Heart right ventricle (tissue), 16 donors: ENCODE data around the gene METTL26. TPM values are rescaled to one million over a fixed set of nuclear protein-coding genes. Genes with fewer than 3 reads are reported as not detected.

ENCODE experiments used
- ATAC-seq, 8 donors: fragments of 200-7000 bp; cut with Tn5 transposase; one replicate each; pipeline ENCODE4 v1.9.1; 2020; ENCODE audit warnings: mild to moderate bottlenecking in 8 of 8, moderate library complexity in 8 of 8, moderate number of reproducible peaks in 1 of 8
- DNase-seq, 2 donors: peaks; one replicate each; pipeline ENCODE4 v3.0.0-alpha.2; 2020
- H3K27ac ChIP-seq, 10 donors: fragments of 200-600 bp; sonication (generic) in 2 of 10; one replicate each; pipeline versions ENCODE4 v1.5.0 to v1.8.0; 2020 to 2022; ENCODE audit warnings: mild to moderate bottlenecking in 3 of 10
- H3K27me3 ChIP-seq, 7 donors: fragments of 200-600 bp; one replicate each; pipeline ENCODE4 v1.8.0; 2021 to 2022; ENCODE audit warnings: mild to moderate bottlenecking in 2 of 7
- H3K36me3 ChIP-seq, 9 donors: fragments of 200-600 bp; sonication (generic) in 1 of 9; one replicate each; pipeline versions ENCODE4 v1.5.0 to v1.8.0; 2020 to 2022; ENCODE audit warnings: mild to moderate bottlenecking in 2 of 9
- H3K4me1 ChIP-seq, 9 donors: fragments of 200-600 bp; sonication (generic) in 1 of 9; one replicate each; pipeline versions ENCODE4 v1.5.0 to v1.8.0; 2020 to 2022; ENCODE audit warnings: mild to moderate bottlenecking in 4 of 9
- H3K4me3 ChIP-seq, 10 donors: fragments of 200-600 bp; sonication (generic) in 2 of 10; one replicate each; pipeline versions ENCODE4 v1.5.0 to v1.8.0; 2020 to 2022; ENCODE audit warnings: mild to moderate bottlenecking in 7 of 10, moderate library complexity in 2 of 10
- H3K9me3 ChIP-seq, 11 donors: fragments of 200-600 bp in 10 of 11; sonication (generic) in 2 of 11; one replicate each; pipeline versions ENCODE4 v1.5.0 to v1.8.0; 2013 to 2022; ENCODE audit warnings: mild to moderate bottlenecking in 2 of 11, control low read depth in 1 of 11, moderate library complexity in 1 of 11
- WGBS, 2 donors: extraction: QIAGEN DNeasy Blood & Tissue Kit; methylation state at CpG; one replicate each; pipeline ENCODE4 v1.1.7; 2013; ENCODE audit warnings: inconsistent platforms in 1 of 2; 5-methylcytosine and 5-hydroxymethylcytosine counted together
- intact Hi-C, 10 donors: fragments of 100-400 bp; cut with DNase I; formaldehyde crosslinking; loops; one replicate each; pipeline versions ENCODE4 v1.11.1 to v1.14.2; 2022
- polyA plus RNA-seq, 2 donors: library from polyadenylated mRNA; stranded (reverse); fragments of 200-250 nt; gene quantifications; one replicate each; pipeline ENCODE4 v1.2.3, GENCODE V29; 2013
- total RNA-seq, 10 donors: library from RNA; stranded (reverse); fragmentation: NEBNext Ultra II Directional in 3 of 10; extraction: Animal tissue kit (Norgen Biotek cat#: 25700) in 3 of 10; gene quantifications; one replicate each; pipeline versions ENCODE4 v1.2.1 to v1.2.4, GENCODE V29; 2021 to 2023
- TF ChIP-seq, protein P1 (sequence below), 9 donors: fragments of 200-600 bp; sonication (generic) in 2 of 9; IDR thresholded peaks; one replicate each; pipeline versions ENCODE4 v1.5.0 to v1.8.0; 2021 to 2022; ENCODE audit warnings: antibody characterized with exemption in 9 of 9, mild to moderate bottlenecking in 5 of 9, moderate library complexity in 1 of 9
- donor health status: Arrhythmogenic right ventricular cardiomyopathy.
- donor health status: ischemic (EF 13 %, LVEDD 7.1; RV severe dilation, severe dysfunction).
- donor health status: healthy with polysubstance abuse.
- donor health status: DM: no; HTN: yes; CAD: no.
- donor health status: DM: no; HTN: no; CAD: no.
- donor health status: ischemic (EF 25% LVEDD 6.9; RV normal size, moderate dysfunction).
- donor health status: ischemic (EF 25% LVEDD 5.7; RV mildly dilated, moderate dysfunction).
- donor health status: healthy.
- donor health status: DM: yes; HTN: yes; CAD: no.
- donor health status: Ischemic cardiomyopathy.
- donor health status: ischemic (EF 35%, LVEDD 5.7; RV mildly dilated, moderate dysfunction).
- donor health status: nonischemic (EF 11% LVEDD 7.7; RV severe dilation, severe dysfunction).
- donor health status: DM: yes; HTN: yes; CAD: no.
- donor health status: PGD.
- donor health status: ischemic (EF 29% LVEDD 5.4; RV normal size, mild dysfunction).
- donor health status: nonischemic (EF 23%, LVEDD 6.1; RV moderate dilation, normal function).

METTL26 gene
- total and polyA plus RNA-seq, 12 donors: 34.5 to 237 (median 44.8) TPM

DNA sequence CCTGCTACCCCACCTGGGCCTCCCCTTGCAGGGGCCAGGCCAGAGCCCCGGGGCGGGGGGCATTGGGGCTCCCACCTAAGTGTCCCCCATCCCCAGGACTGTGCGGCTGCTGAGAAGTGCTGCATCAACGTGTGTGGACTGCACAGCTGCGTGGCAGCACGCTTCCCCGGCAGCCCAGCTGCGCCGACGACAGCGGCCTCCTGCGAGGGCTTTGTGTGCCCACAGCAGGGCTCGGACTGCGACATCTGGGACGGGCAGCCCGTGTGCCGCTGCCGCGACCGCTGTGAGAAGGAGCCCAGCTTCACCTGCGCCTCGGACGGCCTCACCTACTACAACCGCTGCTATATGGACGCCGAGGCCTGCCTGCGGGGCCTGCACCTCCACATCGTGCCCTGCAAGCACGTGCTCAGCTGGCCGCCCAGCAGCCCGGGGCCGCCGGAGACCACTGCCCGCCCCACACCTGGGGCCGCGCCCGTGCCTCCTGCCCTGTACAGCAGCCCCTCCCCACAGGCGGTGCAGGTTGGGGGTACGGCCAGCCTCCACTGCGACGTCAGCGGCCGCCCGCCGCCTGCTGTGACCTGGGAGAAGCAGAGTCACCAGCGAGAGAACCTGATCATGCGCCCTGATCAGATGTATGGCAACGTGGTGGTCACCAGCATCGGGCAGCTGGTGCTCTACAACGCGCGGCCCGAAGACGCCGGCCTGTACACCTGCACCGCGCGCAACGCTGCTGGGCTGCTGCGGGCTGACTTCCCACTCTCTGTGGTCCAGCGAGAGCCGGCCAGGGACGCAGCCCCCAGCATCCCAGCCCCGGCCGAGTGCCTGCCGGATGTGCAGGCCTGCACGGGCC lies 3.4 kb downstream of the METTL26 start:
- Histone ChIP-seq H3K36me3 (peaks cover 0 to 35% (median 6%) of the 10 kb centered on the region in 9 donors), H3K4me1 (peaks cover 24 to 46% (median 41%) of the 10 kb centered on the region in 9 donors), H3K9me3 (no peaks in the 10 kb centered on the region), H3K27me3 (no peaks in the 10 kb centered on the region), H3K4me3 (no peak overlapping the region), H3K27ac (no peak overlapping the region)
- TF ChIP-seq, protein P1, sequence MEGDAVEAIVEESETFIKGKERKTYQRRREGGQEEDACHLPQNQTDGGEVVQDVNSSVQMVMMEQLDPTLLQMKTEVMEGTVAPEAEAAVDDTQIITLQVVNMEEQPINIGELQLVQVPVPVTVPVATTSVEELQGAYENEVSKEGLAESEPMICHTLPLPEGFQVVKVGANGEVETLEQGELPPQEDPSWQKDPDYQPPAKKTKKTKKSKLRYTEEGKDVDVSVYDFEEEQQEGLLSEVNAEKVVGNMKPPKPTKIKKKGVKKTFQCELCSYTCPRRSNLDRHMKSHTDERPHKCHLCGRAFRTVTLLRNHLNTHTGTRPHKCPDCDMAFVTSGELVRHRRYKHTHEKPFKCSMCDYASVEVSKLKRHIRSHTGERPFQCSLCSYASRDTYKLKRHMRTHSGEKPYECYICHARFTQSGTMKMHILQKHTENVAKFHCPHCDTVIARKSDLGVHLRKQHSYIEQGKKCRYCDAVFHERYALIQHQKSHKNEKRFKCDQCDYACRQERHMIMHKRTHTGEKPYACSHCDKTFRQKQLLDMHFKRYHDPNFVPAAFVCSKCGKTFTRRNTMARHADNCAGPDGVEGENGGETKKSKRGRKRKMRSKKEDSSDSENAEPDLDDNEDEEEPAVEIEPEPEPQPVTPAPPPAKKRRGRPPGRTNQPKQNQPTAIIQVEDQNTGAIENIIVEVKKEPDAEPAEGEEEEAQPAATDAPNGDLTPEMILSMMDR (IDR thresholded peaks at IDR 0.05): no peak
- ATAC-seq: no peak
- DNase-seq: no peak
- 94 to 96% methylated on average over 67 of the region's 67 CpGs for WGBS, 2 donors
- intact Hi-C loops: loop anchor here in 1 of 10 donors (5.0 kb wide), 1 partner anchor 40 kb away; the partner anchor contains the start of gene RAB40C

DNA sequence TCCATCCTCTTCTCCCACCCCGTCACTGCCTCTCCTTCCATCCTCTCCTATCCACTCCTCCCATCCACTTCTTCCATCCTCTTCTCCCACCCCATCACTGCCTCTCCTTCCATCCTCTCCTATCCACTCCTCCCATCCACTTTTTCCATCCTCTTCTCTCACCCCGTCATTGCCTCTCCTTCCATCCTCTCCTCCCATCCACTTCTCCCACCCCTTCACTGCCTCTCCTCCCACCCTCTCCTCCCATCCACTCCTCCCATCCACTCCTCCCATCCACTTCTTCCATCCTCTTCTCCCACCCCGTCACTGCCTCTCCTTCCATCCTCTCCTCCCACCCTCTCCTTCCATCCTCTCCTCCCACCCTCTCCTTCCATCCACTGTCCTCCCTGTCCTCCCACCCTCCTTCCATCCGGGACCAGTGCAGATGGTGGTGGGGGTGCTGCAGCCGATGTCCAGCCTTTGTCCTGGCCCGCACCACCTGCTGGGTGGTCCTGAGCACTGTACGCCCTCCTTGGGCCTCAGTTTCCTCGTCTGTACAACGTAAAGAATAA lies 4.2 kb downstream of the METTL26 start:
- no peak overlapping the region for H3K4me3 ChIP-seq
- DNase-seq (no peak), ATAC-seq (no peak)
- no peaks in the 10 kb centered on the region for H3K27me3 ChIP-seq
- H3K36me3 ChIP-seq: peaks cover 0 to 43% (median 8%) of the 10 kb centered on the region in 9 donors
- no peaks in the 10 kb centered on the region for H3K9me3 ChIP-seq
- peaks cover 22 to 41% (median 36%) of the 10 kb centered on the region in 9 donors for H3K4me1 ChIP-seq
- TF ChIP-seq, protein P1 (IDR thresholded peaks at IDR 0.05): no peak
- 54 to 57% methylated on average over 8 to 9 of the region's 9 CpGs for WGBS, 2 donors
- intact Hi-C loops: loop anchor here in 1 of 10 donors (5.0 kb wide), 1 partner anchor 40 kb away; the partner anchor contains the start of gene RAB40C
- H3K27ac ChIP-seq: no peak overlapping the region

DNA sequence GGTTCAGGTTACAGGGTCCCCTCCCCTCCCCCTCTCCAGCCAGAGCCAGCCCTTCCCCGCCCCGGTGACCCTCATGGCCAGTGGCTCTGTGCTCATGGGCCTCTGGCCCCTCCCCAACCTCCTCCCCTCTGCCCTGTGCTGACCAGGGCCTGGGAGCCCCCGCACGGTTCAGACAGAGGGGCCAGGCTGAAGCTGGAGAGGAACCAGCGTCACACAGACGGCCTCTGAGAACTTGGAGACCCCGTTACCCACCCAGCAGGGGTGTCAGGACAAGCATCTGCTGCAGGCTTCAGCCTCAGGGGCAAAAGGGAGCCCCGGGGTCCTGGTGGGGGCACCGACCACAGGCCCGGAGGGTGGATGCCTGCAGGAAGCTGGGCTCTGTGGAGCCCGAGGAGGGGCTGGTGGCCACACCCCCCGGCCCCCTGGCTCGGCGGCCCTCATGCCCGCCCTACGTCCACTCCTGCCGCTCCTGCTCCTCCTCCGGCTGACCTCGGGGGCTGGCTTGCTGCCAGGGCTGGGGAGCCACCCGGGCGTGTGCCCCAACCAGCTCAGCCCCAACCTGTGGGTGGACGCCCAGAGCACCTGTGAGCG lies 5.2 kb downstream of the METTL26 start, which contains the start of gene WFIKKN1:
Gene WFIKKN1, plus strand, starts transcription at position 171 of the 591 bp plus-strand sequence. Its CDS starts 269 bp downstream, at position 440.
- 4 to 6% methylated on average over 23 of the region's 23 CpGs for WGBS, 2 donors
- ATAC-seq (peak in 1 of 8 donors; percentile 2), DNase-seq (no peak)
- peaks cover 22 to 40% (median 34%) of the 10 kb centered on the region in 9 donors for H3K4me1 ChIP-seq
- intact Hi-C loops: loop anchor here in 1 of 10 donors (5.0 kb wide), 1 partner anchor 39 kb away; the partner anchor contains the start of gene RAB40C
- H3K4me3 ChIP-seq: no peak within 1 kb of the TSS
- peak within 1 kb of the TSS in 4 of 10 donors; percentile 1 to 31 (median 12) for H3K27ac ChIP-seq
- H3K9me3 ChIP-seq: no peaks in the 10 kb centered on the region
- H3K27me3 ChIP-seq: no peaks in the 10 kb centered on the region
- TF ChIP-seq, protein P1 (IDR thresholded peaks at IDR 0.05): no peak
- H3K36me3 ChIP-seq: peaks cover 0 to 53% (median 9%) of the 10 kb centered on the region in 9 donors
